ENCODE results near the gene MARCO. TPM values are rescaled to one million over a fixed set of nuclear protein-coding genes. Genes with fewer than 3 reads are reported as not detected.
A peak's percentile ranks its signal among the peaks of the same experiment; 100 is the strongest.

The MARCO gene
- total and polyA plus RNA-seq, 2 of the 8 experiments (the other 6 are each of a cell fraction or from before 2014, with no cell fraction given): not detected

DNA sequence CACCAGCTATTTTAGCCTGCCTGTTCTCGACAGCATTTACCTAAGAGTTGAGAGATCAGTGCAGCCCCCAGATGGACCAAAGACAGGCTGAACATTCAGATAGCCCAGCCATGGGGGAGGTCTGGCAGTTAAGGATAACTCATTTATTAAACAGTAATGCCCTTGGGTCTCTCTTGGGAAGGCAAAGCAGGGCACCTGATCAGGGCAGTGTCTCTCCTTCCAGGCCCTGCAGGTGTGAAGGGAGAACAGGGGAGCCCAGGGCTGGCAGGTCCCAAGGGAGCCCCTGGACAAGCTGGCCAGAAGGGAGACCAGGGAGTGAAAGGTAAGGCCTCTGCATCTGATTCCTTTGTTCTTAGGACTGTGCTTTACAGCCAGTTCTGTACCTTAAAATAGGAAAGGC lies 49.6 kb downstream of the MARCO start:
- Histone ChIP-seq H3K79me1 (ENCODE audit: low read depth, low read length) (no peaks in the 10 kb centered on the region), H4K91ac (replicated peaks; ENCODE audit: insufficient read length, low read length) (no peak overlapping the region), H3K4me3 (ENCODE audit: extremely low read depth in 1 of 4, insufficient read depth in 2 of 4, low read depth in 3 of 4, low read length in 4 of 4) (no peak overlapping the region), H2BK120ac (replicated peaks; ENCODE audit: low read depth, low read length) (no peak overlapping the region), H3K18ac (ENCODE audit: extremely low read depth, low read length) (no peak overlapping the region), H3K9ac (replicated peaks in 1 of 4; ENCODE audit: extremely low read depth in 1 of 4, low read depth in 3 of 4, low read length in 3 of 4) (no peak overlapping the region), H4K20me1 (replicated peaks in 1 of 2; ENCODE audit: control insufficient read depth in 1 of 2, insufficient read depth in 2 of 2, low read length in 2 of 2) (no peaks in the 10 kb centered on the region), H3K14ac (ENCODE audit: insufficient read length) (no peak overlapping the region), H2BK20ac (ENCODE audit: low read length) (no peak overlapping the region), H3K56ac (replicated peaks; ENCODE audit: insufficient read length, low read depth, low read length) (no peak overlapping the region), H4K5ac (ENCODE audit: insufficient read length, low read depth, low read length) (no peak overlapping the region), H2AK5ac (ENCODE audit: low read depth, low read length) (no peak overlapping the region), H3K79me2 (ENCODE audit: control insufficient read depth in 1 of 2, insufficient read depth in 2 of 2, low read length in 2 of 2) (no peaks in the 10 kb centered on the region), H3K23ac (ENCODE audit: insufficient read length) (no peak overlapping the region), H3K36me3 (ENCODE audit: control insufficient read depth in 2 of 4, insufficient read depth in 4 of 4, low read length in 3 of 4) (no peaks in the 10 kb centered on the region), H2BK15ac (ENCODE audit: low read length) (no peak overlapping the region), H3K27ac (ENCODE audit: low read depth, low read length) (no peak overlapping the region), H2AFZ (ENCODE audit: low read length) (no peak overlapping the region), H3K4me2 (ENCODE audit: insufficient read depth in 1 of 2, low read depth in 2 of 2, low read length in 2 of 2) (no peak overlapping the region), H3K27me3 (replicated peaks in 1 of 4; ENCODE audit: control insufficient read depth in 3 of 4, extremely low read depth in 1 of 4, insufficient read depth in 3 of 4, low read length in 3 of 4) (no peaks in the 10 kb centered on the region), H2BK5ac (ENCODE audit: low read depth, low read length) (no peak overlapping the region), H3K9me3 (ENCODE audit: insufficient read depth in 2 of 2, low read depth in 1 of 2, low read length in 1 of 2) (no peaks in the 10 kb centered on the region), H3K4ac (replicated peaks; ENCODE audit: insufficient read length, low read depth, low read length) (no peak overlapping the region), H4K8ac (ENCODE audit: extremely low read depth, insufficient read depth, low read length) (no peak overlapping the region), H3K23me2 (ENCODE audit: low read depth, low read length) (no peaks in the 10 kb centered on the region), H3K4me1 (replicated peaks in 1 of 4; ENCODE audit: control insufficient read depth in 3 of 4, insufficient read depth in 4 of 4, low read length in 3 of 4) (no peaks in the 10 kb centered on the region; a peak in 1 of 7 replicates), H2BK12ac (ENCODE audit: low read depth, low read length) (no peak overlapping the region)
- ChIA-PET POLR2A (ENCODE audit: partially characterized antibody) (no interaction called here), CTCF (ENCODE audit: partially characterized antibody) (interaction anchor here (0.8 to 2.8 kb wide), 6 partner anchors 10 to 485 kb away, joined by 3 to 13 read pairs (median 4); no protein-coding TSS in a partner anchor)
- DNase-seq (ENCODE audit: low read depth in 1 of 2, low spot score in 2 of 2): peak in 1 of 2 experiments; percentile 28
- FAIRE-seq: no peak
- WGBS, 2 experiments (ENCODE audit: extremely low coverage in 1 of 2, insufficient coverage in 1 of 2, insufficient read length in 1 of 2, insufficient replicate concordance in 2 of 2, low coverage in 1 of 2, low lambda C conversion rate in 2 of 2, missing lambda C conversion rate in 1 of 2): 94% methylated on average over 1 of the region's 1 CpG; no CpG with 5 or more reads in 1 of the 2 experiments
- TF ChIP-seq ATF2 (IDR thresholded peaks at IDR 0.05; ENCODE audit: low read length) (no peak), JUND (IDR thresholded peaks at IDR 0.05; ENCODE audit: low read length) (no peak), RBBP5 (IDR thresholded peaks at IDR 0.05; ENCODE audit: borderline replicate concordance, low read depth, low read length) (no peak), SUZ12 (IDR thresholded peaks at IDR 0.05; ENCODE audit: low read length) (no peak), GTF2F1 (IDR thresholded peaks at IDR 0.05; ENCODE audit: borderline replicate concordance, low read depth, low read length) (no peak), EP300 (IDR thresholded peaks at IDR 0.05; ENCODE audit: borderline replicate concordance in 1 of 2, low read depth in 2 of 2, low read length in 2 of 2) (no peak), SIRT6 (IDR thresholded peaks at IDR 0.05; ENCODE audit: low read length) (no peak), JUN (IDR thresholded peaks at IDR 0.05; ENCODE audit: low read depth, low read length) (no peak), TAF1 (IDR thresholded peaks at IDR 0.05; ENCODE audit: low read depth, low read length) (no peak), CBX5 (IDR thresholded peaks at IDR 0.05; ENCODE audit: low read depth, low read length) (no peak), BACH1 (IDR thresholded peaks at IDR 0.05; ENCODE audit: low read length) (no peak), PHF8 (conservative IDR thresholded peaks at IDR 0.05; ENCODE audit: low read depth, low read length) (no peak)

Data from H1 (cell line).